Islet precursor cell (in vitro differentiated cells): ENCODE results near the gene CRYGD.
"Not testable (repeated sequence)": the region's sequence is repeated elsewhere in the genome, so short reads cannot be mapped to it uniquely, and the experiment has no call there.

ENCODE experiments used
- DNase-seq: peaks from one replicate; pipeline ENCODE4 v3.0.0-alpha.2; 2018

The CRYGD gene

GRCh38 chr2:208124013-208124715, at the start of gene CRYGD:
Gene CRYGD (minus strand): TSS chr2:208124524. CDS start chr2:208124473, 51 bp downstream.
- DNase-seq: peak; percentile 62

GRCh38 chr2:208172125-208172524, 47.8 kb upstream of the CRYGD start:
- no peak for DNase-seq

DNA sequence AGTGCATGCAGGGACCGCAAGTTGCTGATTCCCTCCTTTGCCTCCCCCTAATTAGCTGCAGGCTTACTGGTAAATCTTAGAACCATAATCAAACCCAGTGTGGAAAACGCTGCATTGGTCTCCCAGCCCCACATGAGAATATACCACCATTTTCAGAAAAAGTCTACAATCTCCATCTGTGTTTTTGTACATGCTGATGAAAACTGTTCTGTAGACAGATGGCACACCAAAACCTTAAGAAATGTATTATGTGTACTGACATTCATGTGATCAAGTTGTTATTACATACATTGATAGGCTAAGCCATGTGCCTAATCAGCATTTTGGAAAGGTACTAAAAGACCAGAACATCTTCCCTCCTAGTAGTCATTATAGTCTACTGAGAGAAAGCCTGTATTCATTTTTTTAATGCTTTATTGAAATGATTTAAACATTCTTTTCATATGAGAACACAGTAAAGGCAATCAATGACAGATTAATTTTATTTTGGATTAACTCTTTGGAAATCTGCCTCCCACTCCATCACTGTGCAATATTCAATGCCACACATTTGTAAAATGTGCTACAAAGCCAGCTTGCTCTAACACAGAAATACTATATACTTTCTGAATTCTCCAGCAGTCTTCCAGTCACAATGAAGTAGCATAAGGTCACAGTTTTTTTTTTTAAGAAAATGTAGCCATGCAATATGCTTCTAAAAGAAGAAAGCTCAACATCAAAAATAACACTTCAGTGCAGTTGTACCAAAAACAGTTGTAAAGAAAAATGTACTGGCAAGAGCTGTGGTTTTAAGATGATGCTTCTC, 40.8 kb upstream of the CRYGD start:
- DNase-seq: no peak

DNA sequence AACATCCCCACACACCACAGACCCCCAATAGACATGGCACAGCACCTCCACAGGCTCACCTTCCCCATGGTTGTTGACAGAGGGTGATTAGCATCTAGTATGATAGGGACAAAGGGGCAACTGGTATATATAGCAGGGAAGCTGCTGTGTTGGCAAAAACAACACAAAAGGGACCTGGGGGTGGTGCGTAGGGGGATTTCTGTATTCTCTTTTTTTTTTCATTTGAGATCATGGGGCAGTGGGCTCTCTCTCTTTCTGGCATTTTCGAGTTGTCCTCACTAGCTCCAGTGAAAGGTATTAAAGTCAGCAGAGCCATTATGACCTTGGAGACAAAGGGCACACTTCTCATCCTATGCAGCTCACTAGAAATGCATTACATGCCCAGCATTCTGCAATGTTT, 39.2 kb upstream of the CRYGD start, which contains the start of gene CRYGA:
TSS of gene CRYGA (minus strand) at position 101 of the 400 bp plus-strand sequence. CDS start at position 68, 33 bp downstream.
- no peak for DNase-seq

DNA sequence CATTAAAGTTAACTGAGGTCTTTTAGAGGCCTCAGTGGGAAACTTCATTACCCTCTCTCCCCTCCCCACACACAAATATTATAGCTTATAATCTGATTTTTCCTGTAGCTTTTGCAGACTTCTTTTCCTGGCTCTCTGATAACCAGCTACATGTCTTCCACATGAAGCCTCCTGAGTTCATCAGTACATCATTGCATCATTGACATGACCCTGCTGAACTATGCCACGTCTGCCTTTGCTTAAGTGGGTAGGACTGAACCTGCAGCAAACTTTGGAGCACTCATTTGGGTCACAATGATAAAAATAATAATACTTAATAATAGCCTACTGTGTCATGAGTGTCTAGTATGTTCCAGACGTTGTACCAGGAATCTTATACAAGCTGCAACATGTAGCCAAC, 32.1 kb upstream of the CRYGD start:
- DNase-seq: no peak

DNA sequence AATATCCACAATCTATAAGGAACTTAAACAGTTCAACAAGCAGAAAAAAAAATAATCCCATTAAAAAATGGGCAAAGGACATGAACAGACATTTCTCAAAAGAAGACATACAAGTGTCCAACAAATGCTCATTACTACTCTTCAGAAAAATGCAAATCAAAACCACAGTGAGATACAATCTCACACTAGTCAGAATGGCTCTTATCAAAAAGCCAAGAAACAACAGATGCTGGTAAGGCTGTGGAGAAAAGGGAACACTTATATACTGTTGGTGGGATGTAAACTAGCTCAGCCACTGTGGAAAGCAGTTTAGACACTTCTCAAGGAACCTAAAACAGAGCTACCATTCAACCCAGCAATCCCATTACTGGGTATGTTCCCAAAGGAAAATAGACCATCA, 28.8 kb upstream of the CRYGD start:
- no peak for DNase-seq

DNA sequence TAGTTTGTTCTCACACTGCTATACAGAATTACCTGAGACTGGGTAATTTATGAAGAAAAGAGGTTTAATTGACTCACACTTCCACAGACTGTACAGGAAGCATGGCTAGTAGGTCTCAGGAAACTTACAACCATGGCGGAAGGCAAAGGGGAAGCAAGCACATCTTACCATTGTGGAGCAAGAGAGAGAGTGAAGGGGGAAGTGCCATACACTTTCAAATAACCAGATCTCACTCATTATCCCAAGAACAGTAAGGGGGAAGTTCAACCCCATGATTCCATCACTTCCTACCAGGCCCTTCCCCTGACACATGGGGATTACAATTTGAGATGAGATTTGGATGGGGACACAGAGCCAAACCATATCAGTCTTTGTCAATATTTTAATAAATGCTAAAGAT, 26.6 kb upstream of the CRYGD start:
- no peak for DNase-seq

- no peak for DNase-seq
Measured at GRCh38 chr2:208150094-208150493, 25.8 kb upstream of the CRYGD start.

DNA sequence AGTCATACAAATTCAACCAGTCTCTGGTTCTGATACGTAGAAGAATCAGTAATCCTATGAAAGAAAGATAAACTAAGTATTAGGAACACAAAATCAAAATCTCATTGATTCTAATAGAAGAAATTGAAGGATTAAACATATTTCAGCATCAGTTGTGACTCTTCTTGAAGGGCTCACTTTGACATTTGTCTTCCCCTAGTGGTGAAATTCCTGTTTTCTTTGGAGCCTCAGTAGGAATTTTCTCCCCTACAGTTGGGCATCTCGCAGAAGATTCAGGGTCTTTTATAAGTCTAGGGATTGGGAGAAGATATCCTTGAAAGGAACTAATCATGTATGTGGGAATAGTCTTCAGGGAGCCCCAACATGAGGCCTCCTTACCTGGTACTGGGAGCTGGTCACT, 24.5 kb upstream of the CRYGD start:
- DNase-seq: no peak

GRCh38 chr2:208147759-208148158, 23.4 kb upstream of the CRYGD start:
- no peak for DNase-seq

GRCh38 chr2:208147008-208147407, 22.7 kb upstream of the CRYGD start:
- no peak for DNase-seq

GRCh38 chr2:208146006-208146405, 21.7 kb upstream of the CRYGD start, which contains the start of gene CRYGB:
Gene CRYGB (minus strand): TSS chr2:208146158. CDS start chr2:208146120, 38 bp downstream.
- no peak for DNase-seq

GRCh38 chr2:208142925-208143799, 18.8 kb upstream of the CRYGD start:
- DNase-seq: no peak

DNA sequence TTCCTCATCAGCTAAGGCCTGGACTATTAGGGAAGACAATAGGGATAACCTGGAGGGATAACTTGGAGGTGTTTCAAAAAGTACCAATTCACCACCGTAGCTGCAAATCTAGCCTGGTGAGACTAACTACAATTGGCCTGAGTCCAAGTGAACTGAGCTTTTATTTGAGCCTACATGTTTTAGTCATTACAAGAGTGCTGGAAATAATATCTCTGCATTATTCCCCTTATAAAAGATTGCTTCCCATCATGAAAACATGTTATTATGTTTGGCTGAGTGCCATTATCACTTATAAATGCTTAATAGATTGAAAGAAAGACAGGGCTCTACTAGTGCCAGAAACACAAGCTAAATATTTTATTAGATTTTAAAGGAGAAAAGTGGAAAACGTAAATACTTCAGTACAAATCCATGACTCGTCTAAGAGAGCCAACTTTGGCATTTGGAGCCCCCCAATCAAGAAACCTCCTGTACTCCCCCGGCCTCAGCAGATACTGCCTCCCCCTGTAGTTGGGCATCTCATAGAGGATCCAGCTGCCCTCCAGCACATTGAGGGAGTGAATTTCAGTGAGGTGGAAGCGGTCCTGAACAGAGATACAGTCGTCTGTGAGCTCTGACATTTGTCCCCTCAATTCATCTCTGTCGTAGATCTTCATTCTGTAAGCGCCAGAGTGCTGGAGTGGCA, 18.1 kb upstream of the CRYGD start:
- DNase-seq: no peak

GRCh38 chr2:208139447-208139846, 15.1 kb upstream of the CRYGD start:
- DNase-seq: no peak

DNA sequence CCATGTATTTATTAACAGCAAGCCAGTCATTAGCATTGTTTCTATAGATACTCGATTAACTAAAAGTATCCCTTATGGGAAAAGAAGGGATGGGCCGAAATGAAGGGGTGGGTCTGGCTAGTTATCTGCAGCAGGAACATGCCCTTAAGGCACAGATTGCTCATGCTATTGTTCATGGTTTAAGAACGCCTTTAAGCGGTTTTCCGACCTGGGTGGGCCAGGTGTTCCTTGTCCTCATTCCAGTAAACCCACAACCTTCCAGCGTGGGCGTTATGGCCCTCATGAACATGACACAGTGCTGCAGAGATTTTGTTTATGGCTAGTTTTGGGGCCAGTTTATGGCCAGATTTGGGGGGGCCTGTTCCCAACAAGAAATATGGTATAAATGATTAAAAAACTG, 14.0 kb upstream of the CRYGD start:
- not testable (repeated sequence) for DNase-seq

- DNase-seq: no peak
Measured at GRCh38 chr2:208136716-208137094, 12.4 kb upstream of the CRYGD start.

- no peak for DNase-seq
Measured at GRCh38 chr2:208135794-208136715, 11.7 kb upstream of the CRYGD start.

DNA sequence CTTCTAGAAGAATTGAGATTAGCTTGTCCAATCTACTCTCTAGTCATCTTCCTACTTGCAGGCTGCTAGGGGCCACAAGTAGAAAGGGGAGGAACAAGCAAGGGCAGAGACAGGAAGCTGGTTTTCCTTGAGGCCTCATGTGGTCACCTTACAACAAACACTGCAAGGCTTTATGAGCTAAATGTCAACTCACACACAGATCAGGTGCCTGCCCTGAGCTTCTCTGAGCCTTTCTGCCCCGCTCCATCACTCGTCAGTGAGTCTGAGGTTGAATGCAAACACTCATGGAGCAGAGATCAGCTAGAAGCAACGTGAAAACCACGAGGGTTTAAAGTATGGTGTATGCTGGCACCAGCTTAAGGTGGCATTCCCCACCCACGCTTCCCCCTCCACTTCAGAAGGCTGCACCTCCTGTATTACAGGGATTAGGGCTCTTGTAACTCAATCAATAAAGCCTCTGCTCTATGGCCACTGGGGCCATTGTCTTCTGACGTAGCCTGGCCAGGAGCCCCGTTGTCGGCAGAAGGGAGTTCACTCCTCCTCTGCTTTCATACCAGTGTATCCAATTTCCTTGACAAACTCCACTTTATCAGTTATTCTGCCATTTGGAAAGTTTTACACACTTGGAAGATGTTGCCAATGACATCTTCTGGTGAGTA, 10.7 kb upstream of the CRYGD start:
- DNase-seq: no peak

GRCh38 chr2:208130712-208131110, 6.4 kb upstream of the CRYGD start:
- DNase-seq: no peak
